HG03139 (cell line): ENCODE data around the gene PPIF.

ENCODE experiments used
- ATAC-seq: cut with Tn5 transposase; IDR thresholded peaks from one replicate; pipeline ENCODE4 v1.9.1; 2021; ENCODE audit not compliant: unreplicated experiment

The PPIF gene

DNA sequence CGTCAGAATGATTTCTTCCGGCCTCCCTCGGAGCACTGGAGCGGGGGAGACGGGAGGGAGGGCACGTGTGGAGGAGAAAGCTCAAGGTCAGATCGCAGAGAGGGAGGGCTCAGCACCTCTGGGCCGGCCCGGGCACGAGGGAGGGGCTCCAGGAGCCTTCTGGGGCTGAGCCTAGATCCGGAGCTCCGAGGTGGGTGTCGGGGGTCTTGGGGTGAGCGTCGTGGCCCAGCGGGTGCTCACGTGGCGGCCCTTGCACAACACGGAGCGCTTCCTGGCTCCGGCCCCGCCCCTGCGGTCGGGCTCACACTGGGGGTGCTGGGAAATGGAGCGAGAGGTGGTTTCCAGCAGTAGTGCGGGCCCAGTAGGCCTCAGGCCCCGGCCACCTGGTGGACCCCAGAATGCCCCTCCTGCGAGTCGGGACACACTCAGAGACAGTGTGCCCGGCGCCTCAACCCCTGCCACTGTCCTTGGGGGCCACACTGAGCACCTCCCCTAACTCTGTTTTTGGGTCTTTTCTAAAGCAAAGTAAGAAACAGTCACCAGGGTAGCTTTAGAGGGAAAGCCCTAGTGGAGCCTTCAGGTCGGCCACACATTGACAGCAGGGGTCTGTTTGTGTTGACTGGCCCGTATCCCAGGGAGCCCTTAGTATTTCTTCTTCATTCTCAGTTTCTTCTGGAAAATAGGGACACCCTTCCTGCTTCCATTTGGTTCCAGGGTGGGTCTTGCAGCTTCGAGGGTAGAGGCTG lies 798 bp downstream of the PPIF start:
- peak; percentile 66 for ATAC-seq

DNA sequence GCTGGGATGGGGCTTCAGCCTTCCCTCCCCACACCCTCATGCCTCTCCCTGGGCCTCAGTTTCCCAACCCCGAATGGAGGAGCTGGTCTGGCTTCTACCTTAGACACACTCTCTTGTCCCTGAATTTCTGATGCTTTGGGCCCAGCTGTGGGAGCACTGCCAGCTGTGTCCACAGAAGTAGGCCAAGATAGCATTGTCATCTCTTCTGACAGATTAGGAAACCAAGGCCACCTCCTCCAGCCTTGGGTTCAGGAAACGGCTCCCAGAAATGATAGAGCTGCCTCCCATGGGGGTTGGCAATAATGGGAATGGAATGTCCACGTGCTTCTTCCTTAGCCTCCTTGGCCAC lies 1.3 kb downstream of the PPIF start:
- no peak for ATAC-seq

DNA sequence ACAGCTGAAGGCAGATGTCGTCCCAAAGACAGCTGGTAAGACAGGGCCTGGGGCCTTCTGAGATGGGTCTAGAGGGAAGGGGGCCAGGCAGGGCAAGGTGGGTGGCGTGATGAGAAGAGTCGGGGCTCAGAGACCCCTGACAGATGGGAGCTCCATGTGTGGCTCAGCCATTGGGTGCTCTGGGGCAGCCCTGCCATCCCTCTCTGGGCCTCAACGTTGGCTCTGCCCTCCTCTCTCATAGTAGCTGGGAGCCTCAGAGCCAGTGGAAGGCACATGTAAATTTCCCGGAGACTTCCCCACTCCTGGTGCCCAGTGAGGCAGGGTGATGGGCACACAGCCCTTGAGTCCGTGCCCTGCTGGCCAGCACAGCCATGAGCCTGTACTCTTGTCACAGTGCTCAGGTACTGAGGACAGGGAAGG lies 1.8 kb downstream of the PPIF start:
- no peak for ATAC-seq

GRCh38 chr10:79349766-79350406 lies 2.6 kb downstream of the PPIF start:
- no peak for ATAC-seq

- ATAC-seq: no peak
Measured at GRCh38 chr10:79350407-79351154, 3.3 kb downstream of the PPIF start.

DNA sequence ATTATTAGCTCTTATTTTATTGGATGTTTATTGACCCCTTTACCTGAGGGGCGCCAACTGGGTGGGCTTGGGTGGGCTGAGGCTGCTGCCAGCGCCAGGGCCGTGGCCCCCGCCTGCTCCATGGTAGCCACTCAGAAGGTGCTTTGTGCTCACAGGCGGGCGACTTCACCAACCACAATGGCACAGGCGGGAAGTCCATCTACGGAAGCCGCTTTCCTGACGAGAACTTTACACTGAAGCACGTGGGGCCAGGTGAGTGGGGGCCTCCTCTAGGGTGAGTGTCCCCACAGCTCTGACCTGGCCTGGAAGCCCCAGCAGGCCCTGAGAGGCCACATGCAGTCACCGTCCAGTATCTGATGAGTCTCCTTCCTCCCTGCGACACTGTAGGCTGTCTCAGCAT lies 4.1 kb downstream of the PPIF start:
- no peak for ATAC-seq

- no peak for ATAC-seq
Measured at GRCh38 chr10:79352035-79352877, 5.0 kb downstream of the PPIF start.

DNA sequence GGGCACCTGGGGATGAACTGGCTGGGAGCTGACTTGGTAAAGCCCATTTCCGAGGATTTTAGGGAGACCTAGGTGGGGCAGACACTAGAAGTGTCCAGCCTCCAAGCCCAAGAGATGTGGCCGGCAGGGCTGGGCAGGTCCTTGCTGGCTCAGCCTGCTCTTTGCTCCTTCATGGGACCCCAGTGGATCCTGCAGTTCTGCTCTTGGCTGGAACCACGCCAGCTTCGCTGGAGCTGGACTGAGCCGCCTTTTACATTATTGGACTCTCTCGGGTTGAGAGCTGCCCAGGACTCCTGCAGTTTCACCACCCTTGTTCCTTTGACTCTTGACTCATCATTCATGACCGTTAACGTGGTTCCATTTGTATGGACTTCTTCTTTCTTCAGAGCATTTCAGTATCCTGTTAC lies 5.7 kb downstream of the PPIF start:
- no peak for ATAC-seq

- ATAC-seq: no peak
Measured at GRCh38 chr10:79353726-79354125, 6.5 kb downstream of the PPIF start.

DNA sequence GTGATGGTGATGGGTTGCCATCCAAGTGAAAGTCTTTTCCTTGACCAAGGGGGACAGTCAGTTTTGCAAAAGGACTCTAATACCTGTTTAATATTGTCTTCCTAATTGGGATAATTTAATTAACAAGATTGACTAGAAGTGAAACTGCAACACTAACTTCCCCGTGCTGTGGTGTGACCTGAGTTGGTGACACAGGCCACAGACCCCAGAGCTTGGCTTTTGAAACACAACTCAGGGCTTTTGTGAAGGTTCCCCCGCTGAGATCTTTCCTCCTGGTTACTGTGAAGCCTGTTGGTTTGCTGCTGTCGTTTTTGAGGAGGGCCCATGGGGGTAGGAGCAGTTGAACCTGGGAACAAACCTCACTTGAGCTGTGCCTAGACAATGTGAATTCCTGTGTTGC lies 6.9 kb downstream of the PPIF start:
- no peak for ATAC-seq

DNA sequence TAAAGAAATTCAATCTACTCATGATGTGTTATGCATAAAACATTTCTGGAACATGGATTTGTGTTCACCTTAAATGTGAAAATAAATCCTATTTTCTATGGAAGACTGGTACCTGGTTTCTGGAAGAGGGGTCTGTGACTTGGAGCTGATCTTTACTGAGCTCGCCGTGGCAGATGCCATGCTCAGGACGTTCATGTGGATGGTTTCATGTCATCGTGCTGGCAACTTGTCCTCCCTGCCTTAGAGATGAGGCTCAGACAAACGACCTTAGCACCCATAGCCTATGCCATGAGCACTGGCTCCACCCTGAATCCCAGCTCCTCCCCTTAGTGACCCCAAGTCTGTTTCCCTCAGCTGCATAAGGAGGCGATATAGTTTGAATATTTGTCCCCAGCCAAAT lies 7.3 kb downstream of the PPIF start:
- ATAC-seq: no peak

DNA sequence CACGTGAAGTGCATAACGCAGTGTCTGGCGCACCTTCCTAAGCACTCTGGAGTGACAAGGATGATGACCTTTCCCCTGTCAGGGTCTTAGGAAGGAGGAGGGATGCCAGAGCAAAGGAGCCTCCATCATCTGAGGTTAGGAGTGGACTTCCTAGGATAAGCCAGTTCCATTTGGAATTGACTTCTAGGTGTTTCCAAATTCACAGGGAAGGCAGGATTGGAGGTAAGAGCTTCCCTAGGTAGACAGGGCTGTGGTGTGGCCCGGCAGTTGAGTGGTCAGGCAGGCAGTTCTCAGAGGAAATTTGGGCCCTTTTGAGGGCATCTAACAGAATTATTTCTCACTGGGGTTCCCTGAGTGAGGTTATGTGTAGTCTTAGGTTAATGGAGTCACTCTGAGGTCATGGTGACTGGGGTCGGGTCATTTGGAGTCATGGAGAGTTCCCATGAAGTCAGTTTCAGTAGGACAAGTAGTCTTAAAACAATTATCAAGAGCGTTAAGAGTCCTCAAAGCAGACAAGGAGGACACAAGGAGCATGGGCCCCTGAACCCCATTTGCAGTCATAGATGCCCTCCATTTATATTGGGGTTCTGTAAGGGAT lies 8.2 kb downstream of the PPIF start:
- no peak for ATAC-seq

- ATAC-seq: no peak
Measured at GRCh38 chr10:79356104-79356503, 8.8 kb downstream of the PPIF start.

GRCh38 chr10:79357180-79357579 lies 9.9 kb downstream of the PPIF start:
- ATAC-seq: no peak

- no peak for ATAC-seq
Measured at GRCh38 chr10:79358811-79359210, 11.5 kb downstream of the PPIF start.

DNA sequence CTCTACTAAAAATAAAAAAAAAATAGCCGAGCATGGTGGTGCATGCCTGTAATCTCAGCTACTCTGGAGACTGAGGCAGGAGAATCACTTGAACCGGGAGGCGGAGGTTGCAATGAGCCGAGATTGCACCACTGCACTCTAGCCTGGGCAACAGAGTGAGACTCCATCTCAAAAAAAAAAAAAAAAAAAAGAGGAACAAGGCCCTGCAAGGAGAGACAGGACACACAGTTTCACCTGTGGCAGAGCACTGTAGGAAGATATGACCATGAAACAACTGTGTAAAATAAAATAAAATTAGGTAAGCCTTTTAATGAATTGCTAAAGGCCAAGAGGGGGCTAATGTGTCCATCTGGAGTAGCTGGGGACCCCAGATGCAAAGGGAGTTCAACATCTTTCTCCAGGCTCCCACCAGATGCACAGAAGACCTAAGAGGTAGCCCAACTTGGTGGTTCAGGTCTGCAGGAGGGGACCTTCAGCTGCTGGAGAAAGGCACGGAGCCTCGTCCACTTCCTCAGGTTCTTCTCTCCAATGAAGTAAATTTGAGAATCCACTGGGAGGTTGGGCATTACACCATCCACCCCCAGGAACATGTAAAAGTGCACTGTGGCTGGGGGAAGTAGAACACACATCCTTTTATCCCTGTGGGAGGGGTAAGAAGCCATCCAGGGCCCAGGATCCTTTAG lies 12.7 kb downstream of the PPIF start:
- no peak for ATAC-seq

GRCh38 chr10:79360499-79361342 lies 13.5 kb downstream of the PPIF start:
- ATAC-seq: no peak

- ATAC-seq: no peak
Measured at GRCh38 chr10:79361726-79362397, 14.6 kb downstream of the PPIF start.
